BJ (cell line): ENCODE measurements around the gene TOGARAM2. TPM values are rescaled to one million over a fixed set of nuclear protein-coding genes. Genes with fewer than 3 reads are reported as not detected.

Experiments
- CTCF ChIA-PET: fragments of 350-600 bp; formaldehyde crosslinking; extraction: SDS; loops from one replicate; lab custom pipeline; 2021; ENCODE audit warnings: antibody characterized with exemption, inconsistent platforms; lab: Yijun Ruan, JAX
- POLR2A ChIA-PET: fragments of 300-600 bp; sonication (Branson Sonifier 250); formaldehyde crosslinking; extraction: SDS; loops from one replicate; lab custom pipeline; 2021; ENCODE audit warnings: antibody characterized with exemption; lab: Charles Lee
- DNase-seq: peaks from one replicate; pipeline ENCODE4 v3.0.0-alpha.2; 2011; ENCODE audit warnings: low read depth
- H3K27me3 ChIP-seq: 2 replicates; pipeline ENCODE4 v1.6.0; 2011; ENCODE audit warnings: low read length; ENCODE audit not compliant: control insufficient read depth, insufficient read depth
- H3K36me3 ChIP-seq: 2 replicates; pipeline ENCODE4 v1.5.1; 2011; ENCODE audit warnings: low read length; ENCODE audit not compliant: control insufficient read depth, insufficient read depth
- H3K4me3 ChIP-seq: 2 replicates; pipeline ENCODE4 v1.5.1; 2011; ENCODE audit warnings: low read depth, mild to moderate bottlenecking, control low read depth, low read length
- CTCF ChIP-seq: IDR thresholded peaks from 2 replicates; pipeline ENCODE4 v1.5.1; 2011; ENCODE audit warnings: low read depth, mild to moderate bottlenecking, control low read depth, inconsistent platforms, low read length, moderate library complexity; ENCODE audit not compliant: insufficient read depth
- polyA plus RNA-seq: library from polyadenylated mRNA; depleted of rRNA; stranded (reverse); fragments of >200 nt; gene quantifications from 2 replicates; pipeline ENCODE4 v1.2.3, GENCODE V29; 2011

Gene TOGARAM2
- polyA plus RNA-seq, 1 experiment: 0.09 TPM

- Histone ChIP-seq H3K4me3 (no peak overlapping the region), H3K27me3 (no peaks in the 10 kb centered on the region), H3K36me3 (no peaks in the 10 kb centered on the region)
- TF ChIP-seq CTCF: no peak
- ChIA-PET CTCF (interaction anchor here (0.5 to 1.1 kb wide), 3 partner anchors 50 to 635 kb away, joined by 3 to 4 read pairs (median 3); no protein-coding TSS in a partner anchor), POLR2A (interaction anchor here (1.2 kb wide), 1 partner anchor 52 kb away, joined by 3 read pairs; no protein-coding TSS in a partner anchor)
- DNase-seq: no peak
Measured at GRCh38 chr2:29064346-29064715, 83.2 kb downstream of the TOGARAM2 start.

- no peak overlapping the region for H3K4me3 ChIP-seq
- ChIA-PET POLR2A (no interaction called here), CTCF (interaction anchor here (0.5 kb wide), 1 partner anchor 636 kb away, joined by 3 read pairs; no protein-coding TSS in a partner anchor)
- H3K36me3 ChIP-seq: no peaks in the 10 kb centered on the region
- no peak for DNase-seq
- H3K27me3 ChIP-seq: no peaks in the 10 kb centered on the region; the same call in 1 of the 2 replicates
- TF ChIP-seq CTCF: no peak
Measured at GRCh38 chr2:29064746-29065067, 83.6 kb downstream of the TOGARAM2 start.

GRCh38 chr2:29065068-29065811 is 84.1 kb downstream of the TOGARAM2 start:
- no peak for DNase-seq
- Histone ChIP-seq H3K4me3 (no peak overlapping the region), H3K36me3 (no peaks in the 10 kb centered on the region), H3K27me3 (no peaks in the 10 kb centered on the region; the same call in 1 of the 2 replicates)
- ChIA-PET POLR2A (no interaction called here), CTCF (interaction anchor here (1.8 kb wide), 1 partner anchor 11 kb away, joined by 10 read pairs; no protein-coding TSS in a partner anchor)
- TF ChIP-seq CTCF: no peak

- no peaks in the 10 kb centered on the region; the same call in 1 of the 2 replicates for H3K27me3 ChIP-seq
- no peak overlapping the region for H3K4me3 ChIP-seq
- ChIA-PET POLR2A (no interaction called here), CTCF (interaction anchor here (0.6 to 1.8 kb wide), 2 partner anchors 10 kb away, joined by 3 to 10 read pairs; no protein-coding TSS in a partner anchor)
- TF ChIP-seq CTCF: no peak
- H3K36me3 ChIP-seq: no peaks in the 10 kb centered on the region
- DNase-seq: no peak
Measured at GRCh38 chr2:29066271-29066860, 85.3 kb downstream of the TOGARAM2 start.

GRCh38 chr2:29066997-29067605 is 86.0 kb downstream of the TOGARAM2 start:
- H3K36me3 ChIP-seq: no peaks in the 10 kb centered on the region
- CTCF ChIA-PET: interaction anchor here (0.6 to 1.8 kb wide), 2 partner anchors 9 to 960 kb away, joined by 3 to 10 read pairs; no protein-coding TSS in a partner anchor
- POLR2A ChIA-PET: no interaction called here
- DNase-seq: no peak
- H3K4me3 ChIP-seq: no peak overlapping the region
- TF ChIP-seq CTCF: no peak
- no peaks in the 10 kb centered on the region; the same call in 1 of the 2 replicates for H3K27me3 ChIP-seq
